Ishikawa (cell line): Measurements from ENCODE around the gene DNM2.

ENCODE experiments used
- EGR1 ChIP-seq: IDR thresholded peaks from 2 replicates; pipeline ENCODE4 v1.6.1; 2012
- NFIC ChIP-seq: IDR thresholded peaks from 2 replicates; pipeline ENCODE4 v1.6.1; 2012
- REST ChIP-seq: IDR thresholded peaks from 2 replicates; pipeline ENCODE4 v1.6.1; 2012; ENCODE audit warnings: low read depth, mild to moderate bottlenecking
- TAF1 ChIP-seq: IDR thresholded peaks from 2 replicates; pipeline ENCODE4 v1.6.1; 2012; ENCODE audit warnings: low read depth, mild to moderate bottlenecking
- YY1 ChIP-seq: IDR thresholded peaks from 2 replicates; pipeline ENCODE4 v1.6.1; 2012; ENCODE audit warnings: low read depth
- ZBTB7A ChIP-seq: IDR thresholded peaks from 2 replicates; pipeline ENCODE4 v1.6.1; 2012; ENCODE audit warnings: low read depth

GRCh38 chr19:10850631-10851030 is 132.8 kb downstream of the DNM2 start:
- TF ChIP-seq EGR1: no peak
- TF ChIP-seq ZBTB7A: no peak
- TF ChIP-seq REST: no peak
- no peak for TF ChIP-seq TAF1
- no peak for TF ChIP-seq NFIC
- TF ChIP-seq YY1: no peak
